ENCODE results near the gene BRINP1.

GRCh38 chr9:119137479-119137878 is 231.8 kb downstream of the BRINP1 start:
- no peak for TF ChIP-seq EZH2 (IDR thresholded peaks at IDR 0.05; ENCODE audit: low read length, missing control alignments)
- TF ChIP-seq, protein P1, sequence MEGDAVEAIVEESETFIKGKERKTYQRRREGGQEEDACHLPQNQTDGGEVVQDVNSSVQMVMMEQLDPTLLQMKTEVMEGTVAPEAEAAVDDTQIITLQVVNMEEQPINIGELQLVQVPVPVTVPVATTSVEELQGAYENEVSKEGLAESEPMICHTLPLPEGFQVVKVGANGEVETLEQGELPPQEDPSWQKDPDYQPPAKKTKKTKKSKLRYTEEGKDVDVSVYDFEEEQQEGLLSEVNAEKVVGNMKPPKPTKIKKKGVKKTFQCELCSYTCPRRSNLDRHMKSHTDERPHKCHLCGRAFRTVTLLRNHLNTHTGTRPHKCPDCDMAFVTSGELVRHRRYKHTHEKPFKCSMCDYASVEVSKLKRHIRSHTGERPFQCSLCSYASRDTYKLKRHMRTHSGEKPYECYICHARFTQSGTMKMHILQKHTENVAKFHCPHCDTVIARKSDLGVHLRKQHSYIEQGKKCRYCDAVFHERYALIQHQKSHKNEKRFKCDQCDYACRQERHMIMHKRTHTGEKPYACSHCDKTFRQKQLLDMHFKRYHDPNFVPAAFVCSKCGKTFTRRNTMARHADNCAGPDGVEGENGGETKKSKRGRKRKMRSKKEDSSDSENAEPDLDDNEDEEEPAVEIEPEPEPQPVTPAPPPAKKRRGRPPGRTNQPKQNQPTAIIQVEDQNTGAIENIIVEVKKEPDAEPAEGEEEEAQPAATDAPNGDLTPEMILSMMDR (conservative IDR thresholded peaks at IDR 0.05 in 1 of 2, IDR thresholded peaks at IDR 0.05 in 1 of 2; ENCODE audit: low read depth in 1 of 2, low read length in 2 of 2): no peak

Data from fibroblast of lung (primary cell).